ENCODE results near the gene MYH11.

Gene MYH11

DNA sequence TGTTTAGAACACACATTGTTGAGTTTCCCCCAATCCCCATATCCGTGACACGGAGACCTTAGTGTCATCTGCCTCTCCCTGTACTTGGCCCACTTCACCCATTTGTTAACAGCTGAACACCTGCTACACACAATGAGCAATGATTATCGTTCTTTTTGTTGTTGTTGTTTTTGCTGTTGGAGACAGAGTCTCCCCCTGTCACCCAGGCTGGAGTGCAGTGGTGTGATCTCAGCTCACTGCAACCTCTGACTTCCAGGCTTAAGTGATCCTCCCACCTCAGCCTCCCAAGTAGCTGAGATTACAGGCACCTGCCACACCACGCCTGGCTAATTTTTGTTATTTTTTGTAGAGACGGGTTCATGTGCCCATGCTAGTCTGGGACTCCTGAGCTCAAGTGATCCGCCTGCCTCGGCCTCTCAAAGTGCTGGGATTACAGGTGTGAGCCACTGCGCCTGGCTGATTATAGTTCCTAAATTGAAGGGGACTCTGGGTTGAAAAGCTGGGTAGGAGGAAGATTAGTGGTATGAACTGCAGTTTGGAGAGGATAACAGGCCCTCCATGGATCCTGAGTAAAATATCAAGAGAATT is 185.2 kb downstream of the MYH11 start:
- no peak overlapping the region for H3K23ac ChIP-seq (ENCODE audit: low read length)
- H4K5ac ChIP-seq (ENCODE audit: low read length) = no peak overlapping the region
- no peaks in the 10 kb centered on the region for H3K79me1 ChIP-seq (ENCODE audit: low read length)
- no CpG with 5 or more reads among the region's 8 CpGs for WGBS (ENCODE audit: extremely low coverage, insufficient coverage, low lambda C conversion rate)
- H2AK5ac ChIP-seq (ENCODE audit: low read length) = no peak overlapping the region
- H3K56ac ChIP-seq (ENCODE audit: low read length) = no peak overlapping the region
- H3K4ac ChIP-seq (ENCODE audit: low read depth, low read length) = no peak overlapping the region
- no peaks in the 10 kb centered on the region for H3K4me1 ChIP-seq (ENCODE audit: control insufficient read depth, low read depth, low read length)
- no peak overlapping the region for H3K9ac ChIP-seq (ENCODE audit: low read length)
- H3K36me3 ChIP-seq (ENCODE audit: control insufficient read depth, insufficient read depth, low read length) = peaks cover 3% of the 10 kb centered on the region
- H3K27me3 ChIP-seq (ENCODE audit: insufficient read depth, low read length, poor library complexity) = no peaks in the 10 kb centered on the region
- H3K79me2 ChIP-seq (ENCODE audit: control insufficient read depth, insufficient read depth, low read length) = no peaks in the 10 kb centered on the region
- no peak overlapping the region for H2BK5ac ChIP-seq (ENCODE audit: low read length)
- H2BK15ac ChIP-seq (replicated peaks; ENCODE audit: low read depth) = no peak overlapping the region
- no peak overlapping the region for H4K8ac ChIP-seq (ENCODE audit: low read depth, low read length)
- DNase-seq = no peak
- no peak overlapping the region for H3K27ac ChIP-seq (ENCODE audit: low read depth, low read length)
- no peak overlapping the region for H3K18ac ChIP-seq (ENCODE audit: low read length)
- no peak overlapping the region for H2BK120ac ChIP-seq (ENCODE audit: low read depth, low read length)
- no peak overlapping the region for H3K4me3 ChIP-seq (ENCODE audit: low read length)
- H3K4me2 ChIP-seq (ENCODE audit: low read length) = no peak overlapping the region

DNA sequence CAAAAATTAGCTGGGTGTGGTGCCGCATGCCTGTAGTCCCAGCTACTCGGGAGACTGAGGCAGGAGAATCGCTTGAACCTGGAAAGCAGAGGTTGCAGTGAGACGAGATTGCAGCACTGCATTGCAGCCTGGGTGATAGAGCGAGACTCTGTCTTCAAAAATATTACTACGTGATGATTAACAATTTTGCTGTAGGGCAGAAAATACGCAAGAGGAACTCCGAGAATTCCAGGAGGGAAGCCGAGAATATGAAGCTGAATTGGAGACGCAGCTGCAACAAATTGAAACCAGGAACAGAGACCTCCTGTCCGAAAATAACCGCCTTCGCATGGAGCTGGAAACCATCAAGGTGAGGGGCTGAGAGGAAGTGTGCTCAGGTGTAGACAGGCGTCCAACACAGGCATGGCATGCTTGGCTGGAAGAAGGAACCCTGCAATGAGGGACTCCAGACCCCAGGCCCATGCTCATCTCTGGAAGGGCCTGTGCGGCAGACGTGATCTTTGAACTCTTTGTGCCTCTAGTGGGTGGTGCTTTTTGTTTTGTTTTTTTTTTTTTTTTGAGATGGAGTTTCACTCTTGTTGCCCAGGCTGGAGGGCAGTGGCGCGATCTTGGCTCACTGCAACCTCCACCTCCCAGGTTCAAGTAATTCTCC is 189.6 kb downstream of the MYH11 start:
- Histone ChIP-seq H3K4me3 (ENCODE audit: low read length) (no peak overlapping the region), H3K4me2 (ENCODE audit: low read length) (no peak overlapping the region), H3K27me3 (ENCODE audit: insufficient read depth, low read length, poor library complexity) (no peaks in the 10 kb centered on the region), H2BK5ac (ENCODE audit: low read length) (no peak overlapping the region), H4K8ac (ENCODE audit: low read depth, low read length) (no peak overlapping the region), H3K4ac (ENCODE audit: low read depth, low read length) (no peak overlapping the region), H3K9ac (ENCODE audit: low read length) (no peak overlapping the region), H2BK15ac (replicated peaks; ENCODE audit: low read depth) (no peak overlapping the region), H3K27ac (ENCODE audit: low read depth, low read length) (no peak overlapping the region), H3K36me3 (ENCODE audit: control insufficient read depth, insufficient read depth, low read length) (peaks cover 3% of the 10 kb centered on the region), H3K18ac (ENCODE audit: low read length) (no peak overlapping the region), H3K23ac (ENCODE audit: low read length) (no peak overlapping the region), H3K4me1 (ENCODE audit: control insufficient read depth, low read depth, low read length) (no peaks in the 10 kb centered on the region), H3K56ac (ENCODE audit: low read length) (no peak overlapping the region), H2AK5ac (ENCODE audit: low read length) (no peak overlapping the region), H3K79me1 (ENCODE audit: low read length) (no peaks in the 10 kb centered on the region), H2BK120ac (ENCODE audit: low read depth, low read length) (no peak overlapping the region), H4K5ac (ENCODE audit: low read length) (no peak overlapping the region), H3K79me2 (ENCODE audit: control insufficient read depth, insufficient read depth, low read length) (no peaks in the 10 kb centered on the region)
- no peak for DNase-seq
- no CpG with 5 or more reads among the region's 18 CpGs for WGBS (ENCODE audit: extremely low coverage, insufficient coverage, low lambda C conversion rate)

DNA sequence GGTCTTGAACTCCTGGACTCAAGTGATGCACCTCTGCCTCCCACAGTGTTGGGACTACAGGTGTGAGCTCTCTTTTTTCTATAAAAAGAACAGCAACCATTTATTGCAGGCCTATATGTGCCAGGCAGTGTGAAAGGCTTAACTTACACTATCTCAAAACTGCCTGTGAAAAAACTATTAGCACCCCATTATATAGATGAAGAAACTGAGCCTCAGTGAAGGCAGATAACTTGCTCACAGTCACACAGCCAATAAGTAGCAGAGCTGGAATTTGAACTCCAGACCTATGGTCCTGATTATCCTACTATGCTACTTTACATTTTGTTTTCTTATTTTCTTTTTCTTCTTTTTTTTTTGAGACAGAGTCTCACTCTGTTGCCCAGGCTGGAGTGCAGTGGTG is 191.7 kb downstream of the MYH11 start:
- H4K8ac ChIP-seq (ENCODE audit: low read depth, low read length) = no peak overlapping the region
- H3K27me3 ChIP-seq (ENCODE audit: insufficient read depth, low read length, poor library complexity) = no peaks in the 10 kb centered on the region
- no peak overlapping the region for H3K4ac ChIP-seq (ENCODE audit: low read depth, low read length)
- peaks cover 3% of the 10 kb centered on the region for H3K79me1 ChIP-seq (ENCODE audit: low read length)
- H3K23ac ChIP-seq (ENCODE audit: low read length) = no peak overlapping the region
- no peak overlapping the region for H3K9ac ChIP-seq (ENCODE audit: low read length)
- H3K4me2 ChIP-seq (ENCODE audit: low read length) = no peak overlapping the region
- H2BK120ac ChIP-seq (ENCODE audit: low read depth, low read length) = no peak overlapping the region
- H3K18ac ChIP-seq (ENCODE audit: low read length) = no peak overlapping the region
- H3K79me2 ChIP-seq (ENCODE audit: control insufficient read depth, insufficient read depth, low read length) = no peaks in the 10 kb centered on the region
- H3K36me3 ChIP-seq (ENCODE audit: control insufficient read depth, insufficient read depth, low read length) = peaks cover 3% of the 10 kb centered on the region
- H2BK15ac ChIP-seq (replicated peaks; ENCODE audit: low read depth) = no peak overlapping the region
- DNase-seq = no peak
- H3K4me3 ChIP-seq (ENCODE audit: low read length) = no peak overlapping the region
- H3K56ac ChIP-seq (ENCODE audit: low read length) = no peak overlapping the region
- no peak overlapping the region for H2AK5ac ChIP-seq (ENCODE audit: low read length)
- no peak overlapping the region for H3K27ac ChIP-seq (ENCODE audit: low read depth, low read length)
- no peak overlapping the region for H4K5ac ChIP-seq (ENCODE audit: low read length)
- no peak overlapping the region for H2BK5ac ChIP-seq (ENCODE audit: low read length)
- H3K4me1 ChIP-seq (ENCODE audit: control insufficient read depth, low read depth, low read length) = no peaks in the 10 kb centered on the region

DNA sequence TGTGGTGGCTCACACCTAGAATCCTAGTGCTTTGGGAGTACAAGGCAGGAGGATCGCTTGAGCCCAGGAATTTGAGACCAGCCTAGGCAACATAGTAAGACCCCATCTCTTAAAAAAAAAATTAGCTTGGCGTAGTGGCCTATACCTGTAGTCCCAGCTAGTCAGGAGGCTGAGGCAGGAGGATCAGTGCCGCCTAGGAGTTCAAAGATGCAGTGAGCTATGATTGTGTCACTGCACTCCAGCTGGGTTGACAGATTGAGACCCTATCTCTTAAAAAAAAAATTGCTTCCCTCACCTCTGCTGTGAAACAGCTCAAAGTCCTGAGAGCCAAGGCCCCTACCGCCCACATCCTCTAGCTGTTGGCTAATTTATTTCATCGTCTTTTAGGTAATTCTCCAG is 196.6 kb downstream of the MYH11 start:
- H3K4ac ChIP-seq (ENCODE audit: low read depth, low read length) = no peak overlapping the region
- no CpG with 5 or more reads among the region's 5 CpGs for WGBS (ENCODE audit: extremely low coverage, insufficient coverage, low lambda C conversion rate)
- no peak overlapping the region for H3K23ac ChIP-seq (ENCODE audit: low read length)
- no peak overlapping the region for H2AK5ac ChIP-seq (ENCODE audit: low read length)
- H3K56ac ChIP-seq (ENCODE audit: low read length) = no peak overlapping the region
- no peaks in the 10 kb centered on the region for H3K27me3 ChIP-seq (ENCODE audit: insufficient read depth, low read length, poor library complexity)
- no peak overlapping the region for H3K27ac ChIP-seq (ENCODE audit: low read depth, low read length)
- no peak overlapping the region for H2BK15ac ChIP-seq (replicated peaks; ENCODE audit: low read depth)
- no peaks in the 10 kb centered on the region for H3K4me1 ChIP-seq (ENCODE audit: control insufficient read depth, low read depth, low read length)
- peaks cover 1% of the 10 kb centered on the region for H3K79me2 ChIP-seq (ENCODE audit: control insufficient read depth, insufficient read depth, low read length)
- no peak overlapping the region for H4K5ac ChIP-seq (ENCODE audit: low read length)
- H3K4me3 ChIP-seq (ENCODE audit: low read length) = no peak overlapping the region
- DNase-seq = no peak
- no peak overlapping the region for H3K9ac ChIP-seq (ENCODE audit: low read length)
- no peak overlapping the region for H3K18ac ChIP-seq (ENCODE audit: low read length)
- no peak overlapping the region for H2BK120ac ChIP-seq (ENCODE audit: low read depth, low read length)
- peaks cover 10% of the 10 kb centered on the region for H3K79me1 ChIP-seq (ENCODE audit: low read length)
- no peak overlapping the region for H3K4me2 ChIP-seq (ENCODE audit: low read length)
- H2BK5ac ChIP-seq (ENCODE audit: low read length) = no peak overlapping the region
- no peaks in the 10 kb centered on the region for H3K36me3 ChIP-seq (ENCODE audit: control insufficient read depth, insufficient read depth, low read length)
- no peak overlapping the region for H4K8ac ChIP-seq (ENCODE audit: low read depth, low read length)

DNA sequence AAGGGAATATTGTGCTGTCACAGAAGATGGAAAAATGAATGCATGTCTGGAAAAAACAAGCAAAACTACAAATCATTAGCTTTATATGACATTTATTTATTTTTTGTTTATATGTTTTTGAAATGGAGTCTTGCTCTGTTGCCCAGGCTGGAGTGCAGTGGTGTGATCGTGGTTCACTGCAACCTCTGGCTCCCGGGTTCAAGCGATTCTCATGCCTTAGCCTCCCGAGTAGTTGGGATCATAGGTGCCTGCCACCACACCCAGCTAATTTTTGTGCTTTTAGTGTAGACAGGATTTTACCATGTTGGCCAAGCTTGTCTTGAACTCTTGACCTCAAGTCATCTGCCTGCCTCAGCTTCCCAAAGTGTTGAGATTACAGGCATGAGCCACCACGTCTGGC is 198.3 kb downstream of the MYH11 start:
- no peak overlapping the region for H2BK15ac ChIP-seq (replicated peaks; ENCODE audit: low read depth)
- H3K36me3 ChIP-seq (ENCODE audit: control insufficient read depth, insufficient read depth, low read length) = no peaks in the 10 kb centered on the region
- H4K8ac ChIP-seq (ENCODE audit: low read depth, low read length) = no peak overlapping the region
- no peak overlapping the region for H3K4me3 ChIP-seq (ENCODE audit: low read length)
- no peak overlapping the region for H2AK5ac ChIP-seq (ENCODE audit: low read length)
- H3K27me3 ChIP-seq (ENCODE audit: insufficient read depth, low read length, poor library complexity) = no peaks in the 10 kb centered on the region
- H3K4me2 ChIP-seq (ENCODE audit: low read length) = no peak overlapping the region
- H3K4ac ChIP-seq (ENCODE audit: low read depth, low read length) = no peak overlapping the region
- H2BK120ac ChIP-seq (ENCODE audit: low read depth, low read length) = no peak overlapping the region
- H3K79me2 ChIP-seq (ENCODE audit: control insufficient read depth, insufficient read depth, low read length) = peaks cover 3% of the 10 kb centered on the region
- peaks cover 11% of the 10 kb centered on the region for H3K79me1 ChIP-seq (ENCODE audit: low read length)
- no peaks in the 10 kb centered on the region for H3K4me1 ChIP-seq (ENCODE audit: control insufficient read depth, low read depth, low read length)
- H3K23ac ChIP-seq (ENCODE audit: low read length) = no peak overlapping the region
- WGBS (ENCODE audit: extremely low coverage, insufficient coverage, low lambda C conversion rate) = no CpG with 5 or more reads among the region's 5 CpGs
- no peak for DNase-seq
- no peak overlapping the region for H3K27ac ChIP-seq (ENCODE audit: low read depth, low read length)
- H3K9ac ChIP-seq (ENCODE audit: low read length) = no peak overlapping the region
- H2BK5ac ChIP-seq (ENCODE audit: low read length) = no peak overlapping the region
- no peak overlapping the region for H3K56ac ChIP-seq (ENCODE audit: low read length)
- no peak overlapping the region for H3K18ac ChIP-seq (ENCODE audit: low read length)
- H4K5ac ChIP-seq (ENCODE audit: low read length) = no peak overlapping the region

DNA sequence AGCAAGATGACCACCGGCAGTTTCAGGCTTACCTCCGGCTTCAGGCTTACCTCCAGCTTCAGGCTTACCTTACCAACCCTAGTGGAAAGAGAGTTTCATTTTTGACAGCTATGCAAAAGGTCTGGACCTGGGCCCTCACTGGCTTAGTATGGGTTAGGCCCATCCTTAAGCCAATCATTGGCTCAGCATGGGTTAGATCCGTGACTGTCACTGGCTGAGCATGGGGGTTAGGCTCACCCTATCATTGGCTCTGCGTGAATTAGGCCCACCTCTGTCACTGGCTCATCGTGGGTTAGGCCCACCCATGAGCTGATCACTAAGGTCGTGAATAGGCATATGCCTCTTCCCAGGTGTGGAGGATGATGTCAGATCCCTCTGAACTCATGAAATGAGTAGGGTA is 198.7 kb downstream of the MYH11 start:
- Histone ChIP-seq H3K18ac (ENCODE audit: low read length) (no peak overlapping the region), H3K4me2 (ENCODE audit: low read length) (no peak overlapping the region), H4K5ac (ENCODE audit: low read length) (no peak overlapping the region), H3K27me3 (ENCODE audit: insufficient read depth, low read length, poor library complexity) (no peaks in the 10 kb centered on the region), H3K9ac (ENCODE audit: low read length) (no peak overlapping the region), H3K79me2 (ENCODE audit: control insufficient read depth, insufficient read depth, low read length) (peaks cover 3% of the 10 kb centered on the region), H2BK5ac (ENCODE audit: low read length) (no peak overlapping the region), H3K36me3 (ENCODE audit: control insufficient read depth, insufficient read depth, low read length) (no peaks in the 10 kb centered on the region), H3K79me1 (ENCODE audit: low read length) (peaks cover 12% of the 10 kb centered on the region), H3K23ac (ENCODE audit: low read length) (no peak overlapping the region), H2BK15ac (replicated peaks; ENCODE audit: low read depth) (no peak overlapping the region), H3K4me3 (ENCODE audit: low read length) (no peak overlapping the region), H3K4me1 (ENCODE audit: control insufficient read depth, low read depth, low read length) (no peaks in the 10 kb centered on the region), H3K56ac (ENCODE audit: low read length) (no peak overlapping the region), H3K4ac (ENCODE audit: low read depth, low read length) (no peak overlapping the region), H4K8ac (ENCODE audit: low read depth, low read length) (no peak overlapping the region), H2BK120ac (ENCODE audit: low read depth, low read length) (no peak overlapping the region), H2AK5ac (ENCODE audit: low read length) (no peak overlapping the region), H3K27ac (ENCODE audit: low read depth, low read length) (no peak overlapping the region)
- no CpG with 5 or more reads among the region's 6 CpGs for WGBS (ENCODE audit: extremely low coverage, insufficient coverage, low lambda C conversion rate)
- DNase-seq = peak; percentile 19
